Measurements from ENCODE around the gene GGTLC2.

GGTLC2 gene

DNA sequence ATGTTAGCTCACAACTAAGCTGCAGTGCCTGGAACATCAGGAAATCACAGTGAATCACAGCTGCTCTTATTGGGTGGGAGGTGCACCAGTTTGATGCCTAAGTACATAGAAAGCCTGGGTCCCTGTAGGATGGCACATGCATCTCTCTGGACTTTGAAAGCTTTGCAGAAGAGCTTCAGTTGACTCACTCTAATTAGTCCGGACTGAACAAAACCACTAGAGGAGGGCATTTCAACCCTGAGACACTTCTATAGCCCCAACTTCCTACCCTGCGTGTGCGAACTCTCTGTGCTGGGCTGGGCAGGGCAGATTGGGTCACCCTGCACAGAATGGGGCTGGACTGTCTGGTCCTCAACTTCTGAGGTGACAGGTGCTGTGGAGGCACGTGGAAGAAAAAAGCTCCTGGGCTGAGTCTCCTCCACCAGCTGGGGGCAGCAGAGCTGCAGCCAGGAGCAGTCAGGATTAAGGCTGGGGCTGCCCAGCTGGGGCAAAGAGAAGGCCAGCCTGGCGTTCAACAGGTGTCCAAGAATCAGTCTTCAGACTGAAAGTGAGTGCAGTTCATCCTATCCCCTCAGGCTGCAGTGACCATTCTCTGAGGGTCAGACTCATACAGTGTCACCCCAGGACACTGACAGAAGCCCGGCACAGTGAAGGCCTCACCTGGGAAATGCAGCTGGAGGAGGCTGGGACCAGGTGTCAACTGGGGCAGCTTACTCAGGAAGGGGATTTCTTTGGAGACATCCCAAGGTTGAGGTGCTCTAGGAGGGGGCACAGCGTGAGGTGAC lies 22.1 kb downstream of the GGTLC2 start:
- H3K9me3 ChIP-seq (ENCODE audit: insufficient read depth, low read depth, low read length): no peaks in the 10 kb centered on the region
- no peaks in the 10 kb centered on the region for H3K9me2 ChIP-seq (replicated peaks; ENCODE audit: low read depth, low read length)
- no peaks in the 10 kb centered on the region for H3K27me3 ChIP-seq (ENCODE audit: insufficient read depth, low read length, poor library complexity, severe bottlenecking)
- peaks cover 19% of the 10 kb centered on the region for H3K4me1 ChIP-seq (ENCODE audit: insufficient read depth, low read length, poor library complexity, severe bottlenecking)
- no peak overlapping the region for H3K9ac ChIP-seq (ENCODE audit: low read depth, low read length, poor library complexity, severe bottlenecking)
- no peak overlapping the region for H3K4me2 ChIP-seq (ENCODE audit: low read depth, low read length, poor library complexity, severe bottlenecking)
- H3F3A ChIP-seq (ENCODE audit: low read depth): no peaks in the 10 kb centered on the region; the same call in 1 of the 2 replicates
- no peaks in the 10 kb centered on the region for H3K36me3 ChIP-seq (ENCODE audit: insufficient read depth, low read length)
- no peak overlapping the region for H2AFZ ChIP-seq (ENCODE audit: low read length)
- TF ChIP-seq, protein P1, sequence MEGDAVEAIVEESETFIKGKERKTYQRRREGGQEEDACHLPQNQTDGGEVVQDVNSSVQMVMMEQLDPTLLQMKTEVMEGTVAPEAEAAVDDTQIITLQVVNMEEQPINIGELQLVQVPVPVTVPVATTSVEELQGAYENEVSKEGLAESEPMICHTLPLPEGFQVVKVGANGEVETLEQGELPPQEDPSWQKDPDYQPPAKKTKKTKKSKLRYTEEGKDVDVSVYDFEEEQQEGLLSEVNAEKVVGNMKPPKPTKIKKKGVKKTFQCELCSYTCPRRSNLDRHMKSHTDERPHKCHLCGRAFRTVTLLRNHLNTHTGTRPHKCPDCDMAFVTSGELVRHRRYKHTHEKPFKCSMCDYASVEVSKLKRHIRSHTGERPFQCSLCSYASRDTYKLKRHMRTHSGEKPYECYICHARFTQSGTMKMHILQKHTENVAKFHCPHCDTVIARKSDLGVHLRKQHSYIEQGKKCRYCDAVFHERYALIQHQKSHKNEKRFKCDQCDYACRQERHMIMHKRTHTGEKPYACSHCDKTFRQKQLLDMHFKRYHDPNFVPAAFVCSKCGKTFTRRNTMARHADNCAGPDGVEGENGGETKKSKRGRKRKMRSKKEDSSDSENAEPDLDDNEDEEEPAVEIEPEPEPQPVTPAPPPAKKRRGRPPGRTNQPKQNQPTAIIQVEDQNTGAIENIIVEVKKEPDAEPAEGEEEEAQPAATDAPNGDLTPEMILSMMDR (conservative IDR thresholded peaks at IDR 0.05; ENCODE audit: low read length): peak; percentile 87
- no peak for TF ChIP-seq EZH2phosphoT487 (IDR thresholded peaks at IDR 0.05; ENCODE audit: borderline replicate concordance)
- H4K20me1 ChIP-seq (ENCODE audit: insufficient read depth, low read length, poor library complexity, severe bottlenecking): no peaks in the 10 kb centered on the region
- no peak overlapping the region for H3K4me3 ChIP-seq (ENCODE audit: low read length, poor library complexity, severe bottlenecking)
- no peaks in the 10 kb centered on the region for H3K79me2 ChIP-seq (ENCODE audit: insufficient read depth, low read length)

DNA sequence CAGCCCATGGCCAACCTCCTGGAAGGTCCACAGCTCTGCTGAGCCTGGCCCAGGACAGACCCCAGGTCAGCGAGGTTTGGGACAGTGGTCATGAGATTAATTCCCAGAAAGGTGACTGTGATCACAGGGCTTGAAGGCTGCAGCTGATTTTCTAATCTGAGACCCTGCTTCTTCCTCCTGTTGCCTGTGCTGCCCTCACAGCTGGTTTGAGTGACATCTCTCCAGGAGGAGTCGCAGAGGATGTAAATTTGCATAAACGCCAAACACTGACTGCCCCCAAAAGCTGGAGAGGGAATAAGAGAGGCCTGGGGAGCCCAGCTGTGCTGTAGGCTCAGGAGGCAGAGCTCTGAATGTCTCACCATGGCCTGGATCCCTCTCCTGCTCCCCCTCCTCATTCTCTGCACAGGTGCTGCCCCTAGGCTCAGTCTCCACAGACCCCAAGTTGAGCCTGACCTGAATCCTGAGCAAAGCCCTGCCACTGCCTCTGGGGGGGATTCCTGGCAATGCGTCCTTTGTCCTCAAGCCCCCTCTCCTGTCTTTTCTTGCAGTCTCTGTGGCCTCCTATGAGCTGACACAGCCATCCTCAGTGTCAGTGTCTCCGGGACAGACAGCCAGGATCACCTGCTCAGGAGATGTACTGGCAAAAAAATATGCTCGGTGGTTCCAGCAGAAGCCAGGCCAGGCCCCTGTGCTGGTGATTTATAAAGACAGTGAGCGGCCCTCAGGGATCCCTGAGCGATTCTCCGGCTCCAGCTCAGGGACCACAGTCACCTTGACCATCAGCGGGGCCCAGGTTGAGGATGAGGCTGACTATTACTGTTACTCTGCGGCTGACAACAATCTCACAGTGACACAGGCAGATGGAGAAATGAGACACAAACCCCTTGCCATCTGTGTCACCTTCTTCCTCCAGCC lies 23.8 kb downstream of the GGTLC2 start:
- H4K20me1 ChIP-seq (ENCODE audit: insufficient read depth, low read length, poor library complexity, severe bottlenecking): no peaks in the 10 kb centered on the region
- no peaks in the 10 kb centered on the region for H3K79me2 ChIP-seq (ENCODE audit: insufficient read depth, low read length)
- no peaks in the 10 kb centered on the region for H3K27me3 ChIP-seq (ENCODE audit: insufficient read depth, low read length, poor library complexity, severe bottlenecking)
- no peaks in the 10 kb centered on the region; the same call in 1 of the 2 replicates for H3F3A ChIP-seq (ENCODE audit: low read depth)
- H2AFZ ChIP-seq (ENCODE audit: low read length): no peak overlapping the region
- no peak overlapping the region for H3K4me3 ChIP-seq (ENCODE audit: low read length, poor library complexity, severe bottlenecking)
- no peaks in the 10 kb centered on the region for H3K9me2 ChIP-seq (replicated peaks; ENCODE audit: low read depth, low read length)
- peaks cover 19% of the 10 kb centered on the region for H3K4me1 ChIP-seq (ENCODE audit: insufficient read depth, low read length, poor library complexity, severe bottlenecking)
- no peak overlapping the region for H3K4me2 ChIP-seq (ENCODE audit: low read depth, low read length, poor library complexity, severe bottlenecking)
- TF ChIP-seq EZH2phosphoT487 (IDR thresholded peaks at IDR 0.05; ENCODE audit: borderline replicate concordance): no peak
- TF ChIP-seq, protein P1 (conservative IDR thresholded peaks at IDR 0.05; ENCODE audit: low read length): no peak
- no peaks in the 10 kb centered on the region for H3K9me3 ChIP-seq (ENCODE audit: insufficient read depth, low read depth, low read length)
- no peak overlapping the region for H3K9ac ChIP-seq (ENCODE audit: low read depth, low read length, poor library complexity, severe bottlenecking)
- no peaks in the 10 kb centered on the region for H3K36me3 ChIP-seq (ENCODE audit: insufficient read depth, low read length)

DNA sequence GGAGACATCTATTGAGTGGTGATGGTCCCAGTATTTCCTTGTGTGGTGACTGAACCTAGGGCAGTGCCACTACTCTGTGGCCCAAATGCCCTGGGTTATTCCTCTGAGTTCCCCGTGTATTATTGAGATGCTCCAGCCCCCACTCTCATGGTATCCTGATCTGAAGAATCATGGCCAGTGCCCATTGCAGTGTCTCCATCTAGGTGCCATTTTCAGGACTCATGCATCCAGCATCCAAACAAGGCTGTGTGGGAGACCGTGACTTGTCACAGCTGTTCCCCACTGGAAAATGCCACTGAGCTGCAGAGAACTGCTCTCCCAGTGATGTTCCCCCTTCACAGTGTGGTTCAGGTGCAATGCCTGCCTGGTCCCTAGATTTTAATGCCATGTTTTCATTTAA lies 24.7 kb downstream of the GGTLC2 start:
- H4K20me1 ChIP-seq (ENCODE audit: insufficient read depth, low read length, poor library complexity, severe bottlenecking): no peaks in the 10 kb centered on the region
- H3K36me3 ChIP-seq (ENCODE audit: insufficient read depth, low read length): no peaks in the 10 kb centered on the region
- no peak overlapping the region for H3K4me3 ChIP-seq (ENCODE audit: low read length, poor library complexity, severe bottlenecking)
- no peaks in the 10 kb centered on the region for H3K79me2 ChIP-seq (ENCODE audit: insufficient read depth, low read length)
- no peak overlapping the region for H3K4me2 ChIP-seq (ENCODE audit: low read depth, low read length, poor library complexity, severe bottlenecking)
- H3K27me3 ChIP-seq (ENCODE audit: insufficient read depth, low read length, poor library complexity, severe bottlenecking): no peaks in the 10 kb centered on the region
- H3K9me2 ChIP-seq (replicated peaks; ENCODE audit: low read depth, low read length): no peaks in the 10 kb centered on the region
- peaks cover 19% of the 10 kb centered on the region for H3K4me1 ChIP-seq (ENCODE audit: insufficient read depth, low read length, poor library complexity, severe bottlenecking)
- no peak for TF ChIP-seq EZH2phosphoT487 (IDR thresholded peaks at IDR 0.05; ENCODE audit: borderline replicate concordance)
- TF ChIP-seq, protein P1 (conservative IDR thresholded peaks at IDR 0.05; ENCODE audit: low read length): no peak
- no peak overlapping the region for H3K9ac ChIP-seq (ENCODE audit: low read depth, low read length, poor library complexity, severe bottlenecking)
- H3F3A ChIP-seq (ENCODE audit: low read depth): no peaks in the 10 kb centered on the region; the same call in 1 of the 2 replicates
- no peak overlapping the region for H2AFZ ChIP-seq (ENCODE audit: low read length)
- no peaks in the 10 kb centered on the region for H3K9me3 ChIP-seq (ENCODE audit: insufficient read depth, low read depth, low read length)

Data from Loucy (cell line).